Thyroid gland (tissue), 4 donors: ENCODE data around the gene USP48. TPM values are rescaled to one million over a fixed set of nuclear protein-coding genes. Genes with fewer than 3 reads are reported as not detected.

Source experiments
- DNase-seq, 2 donors: peaks; one replicate each; pipeline ENCODE4 v3.0.0-alpha.2; 2019
- H3K27ac ChIP-seq, 3 donors: fragments of 200-600 bp; sonication (generic); 1 replicate in 2 of 3; 2 replicates in 1 of 3; pipeline ENCODE4 v1.5.1; 2016 to 2019; ENCODE audit warnings: mild to moderate bottlenecking in 1 of 3, moderate library complexity in 1 of 3
- H3K27me3 ChIP-seq: fragments of 200-600 bp; sonication (generic); one replicate; pipeline ENCODE4 v1.5.1; 2019
- H3K36me3 ChIP-seq, 2 donors: fragments of 200-600 bp; sonication (generic); one replicate each; pipeline ENCODE4 v1.5.1; 2016 to 2019
- H3K4me1 ChIP-seq, 2 donors: fragments of 200-600 bp; sonication (generic); one replicate each; pipeline ENCODE4 v1.5.1; 2017 to 2019
- H3K4me3 ChIP-seq, 3 donors: fragments of 200-600 bp; sonication (generic); replicated peaks in 1 of 3; 1 replicate in 2 of 3; 2 replicates in 1 of 3; pipeline ENCODE4 v1.5.1; 2016; ENCODE audit warnings: mild to moderate bottlenecking in 1 of 3
- H3K9me3 ChIP-seq: fragments of 200-600 bp; sonication (generic); one replicate; pipeline ENCODE4 v1.5.1; 2017
- POLR2A ChIP-seq, 2 donors: fragments of 450-650 bp; IDR thresholded peaks; one replicate each; pipeline ENCODE4 v1.6.1; 2017; ENCODE audit warnings: antibody characterized with exemption in 2 of 2, mild to moderate bottlenecking in 2 of 2, moderate library complexity in 1 of 2
- WGBS, 2 donors: methylation state at CpG; one replicate each; pipeline ENCODE4 v1.1.5; 2017; 5-methylcytosine and 5-hydroxymethylcytosine counted together
- intact Hi-C: fragments of 100-400 bp; cut with DNase I; formaldehyde crosslinking; loops from one replicate; pipeline ENCODE4 v1.15.1; 2023
- total RNA-seq, 4 donors: library from RNA; depleted of rRNA; stranded (reverse); fragments of >200 nt; gene quantifications; one replicate each; pipeline ENCODE4 v1.2.3, GENCODE V29; 2016
- TF ChIP-seq, protein P1 (sequence below), 6 experiments: fragments of 200-600 bp in 3 of 6; fragments of 450-650 bp in 3 of 6; sonication (generic) in 3 of 6; IDR thresholded peaks; one replicate each; pipeline ENCODE4 v1.5.1; 2016 to 2019; ENCODE audit warnings: antibody characterized with exemption in 6 of 6, mild to moderate bottlenecking in 2 of 6, inconsistent platforms in 1 of 6, moderate library complexity in 1 of 6

The USP48 gene
- total RNA-seq, 4 donors from 2014 or later, result 77.4 to 113 (median 88.5) TPM

GRCh38 chr1:21703318-21703963 is 79.5 kb downstream of the USP48 start:
- DNase-seq, result no peak
- Histone ChIP-seq H3K27ac (no peak overlapping the region), H3K4me1 (no peaks in the 10 kb centered on the region), H3K36me3 (peaks cover 21 to 28% of the 10 kb centered on the region in 2 donors), H3K27me3 (no peaks in the 10 kb centered on the region), H3K4me3 (no peak overlapping the region), H3K9me3 (no peaks in the 10 kb centered on the region)
- intact Hi-C loops, result no loop called here
- TF ChIP-seq, protein P1, sequence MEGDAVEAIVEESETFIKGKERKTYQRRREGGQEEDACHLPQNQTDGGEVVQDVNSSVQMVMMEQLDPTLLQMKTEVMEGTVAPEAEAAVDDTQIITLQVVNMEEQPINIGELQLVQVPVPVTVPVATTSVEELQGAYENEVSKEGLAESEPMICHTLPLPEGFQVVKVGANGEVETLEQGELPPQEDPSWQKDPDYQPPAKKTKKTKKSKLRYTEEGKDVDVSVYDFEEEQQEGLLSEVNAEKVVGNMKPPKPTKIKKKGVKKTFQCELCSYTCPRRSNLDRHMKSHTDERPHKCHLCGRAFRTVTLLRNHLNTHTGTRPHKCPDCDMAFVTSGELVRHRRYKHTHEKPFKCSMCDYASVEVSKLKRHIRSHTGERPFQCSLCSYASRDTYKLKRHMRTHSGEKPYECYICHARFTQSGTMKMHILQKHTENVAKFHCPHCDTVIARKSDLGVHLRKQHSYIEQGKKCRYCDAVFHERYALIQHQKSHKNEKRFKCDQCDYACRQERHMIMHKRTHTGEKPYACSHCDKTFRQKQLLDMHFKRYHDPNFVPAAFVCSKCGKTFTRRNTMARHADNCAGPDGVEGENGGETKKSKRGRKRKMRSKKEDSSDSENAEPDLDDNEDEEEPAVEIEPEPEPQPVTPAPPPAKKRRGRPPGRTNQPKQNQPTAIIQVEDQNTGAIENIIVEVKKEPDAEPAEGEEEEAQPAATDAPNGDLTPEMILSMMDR (IDR thresholded peaks at IDR 0.05), result peak in 5 of 6 experiments; percentile 21 to 55 (median 48)
- TF ChIP-seq POLR2A (IDR thresholded peaks at IDR 0.05), result no peak
- WGBS, 2 donors, result 73 to 84% methylated on average over 3 of the region's 3 CpGs

DNA sequence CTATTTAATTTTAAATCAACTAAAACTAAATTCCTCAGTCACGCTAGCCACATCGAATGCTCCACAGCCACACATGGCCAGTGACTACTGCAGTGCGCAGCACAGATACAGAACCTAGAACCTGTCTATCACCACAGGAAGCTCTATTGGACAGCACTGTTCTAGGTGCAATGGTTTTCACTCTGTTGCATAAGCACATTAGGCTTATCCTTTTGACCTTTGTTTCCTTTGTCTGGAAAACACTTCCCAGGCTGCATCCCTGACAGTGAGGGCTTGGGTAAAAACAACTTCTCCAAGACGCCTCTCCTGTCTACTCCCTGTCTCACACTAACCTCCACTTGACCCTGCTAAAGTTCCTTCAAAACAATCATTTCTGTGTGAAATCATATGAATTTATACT is 80.2 kb downstream of the USP48 start:
- no peaks in the 10 kb centered on the region for H3K4me1 ChIP-seq
- intact Hi-C loops, result no loop called here
- TF ChIP-seq POLR2A (IDR thresholded peaks at IDR 0.05), result no peak
- TF ChIP-seq, protein P1 (IDR thresholded peaks at IDR 0.05), result no peak
- H3K27me3 ChIP-seq, result no peaks in the 10 kb centered on the region
- no peaks in the 10 kb centered on the region for H3K9me3 ChIP-seq
- H3K36me3 ChIP-seq, result peaks cover 21 to 28% of the 10 kb centered on the region in 2 donors
- DNase-seq, result no peak
- H3K4me3 ChIP-seq, result no peak overlapping the region
- H3K27ac ChIP-seq, result no peak overlapping the region
- WGBS, 2 donors, result 92 to 95% methylated on average over 4 of the region's 4 CpGs

DNA sequence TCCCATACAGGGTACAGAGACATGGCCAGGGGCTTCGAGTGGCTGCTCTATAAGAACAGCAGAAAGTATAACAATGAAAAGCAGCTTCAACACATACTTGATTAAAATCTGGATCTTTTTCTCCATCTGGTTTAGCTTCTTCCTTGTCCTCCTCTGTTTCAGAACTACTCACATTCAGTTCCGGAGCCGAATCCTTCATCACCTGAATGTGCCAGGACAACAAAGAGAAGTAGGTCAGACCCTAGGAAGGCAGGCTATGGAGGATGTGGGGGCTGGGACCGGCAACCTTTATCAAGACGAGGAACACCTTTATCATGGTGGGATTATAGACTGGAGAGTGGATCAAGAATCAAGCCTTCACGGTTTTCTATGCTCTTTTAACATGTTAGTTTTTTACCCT is 81.5 kb downstream of the USP48 start:
- no peaks in the 10 kb centered on the region for H3K27me3 ChIP-seq
- no peak overlapping the region for H3K4me3 ChIP-seq
- WGBS, 2 donors, result 93 to 94% methylated on average over 6 of the region's 6 CpGs
- intact Hi-C loops, result no loop called here
- H3K9me3 ChIP-seq, result no peaks in the 10 kb centered on the region
- no peak overlapping the region for H3K27ac ChIP-seq
- no peaks in the 10 kb centered on the region for H3K4me1 ChIP-seq
- peaks cover 21 to 28% of the 10 kb centered on the region in 2 donors for H3K36me3 ChIP-seq
- TF ChIP-seq, protein P1 (IDR thresholded peaks at IDR 0.05), result no peak
- no peak for TF ChIP-seq POLR2A (IDR thresholded peaks at IDR 0.05)
- DNase-seq, result no peak

DNA sequence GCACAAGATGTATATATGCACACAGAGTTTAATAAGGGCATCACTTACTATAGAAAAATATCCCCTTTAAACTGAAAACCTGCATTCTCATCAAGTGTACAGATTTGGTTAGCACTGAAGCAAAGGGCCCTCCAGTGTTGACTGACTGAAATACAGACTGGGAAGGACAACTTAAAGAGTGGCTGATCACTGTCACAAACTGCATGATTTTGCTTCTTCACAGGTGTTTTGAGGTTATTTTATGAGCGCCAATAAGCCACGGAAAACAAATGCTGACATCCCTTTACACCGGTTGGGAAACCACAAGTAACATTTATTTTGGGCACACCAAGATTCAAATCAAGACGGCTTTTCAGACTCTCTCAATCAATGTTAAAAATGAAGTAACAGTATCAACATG is 82.9 kb downstream of the USP48 start:
- DNase-seq, result no peak
- TF ChIP-seq, protein P1 (IDR thresholded peaks at IDR 0.05), result no peak
- TF ChIP-seq POLR2A (IDR thresholded peaks at IDR 0.05), result no peak
- Histone ChIP-seq H3K27ac (no peak overlapping the region), H3K4me1 (no peaks in the 10 kb centered on the region), H3K27me3 (no peaks in the 10 kb centered on the region), H3K4me3 (no peak overlapping the region), H3K9me3 (no peaks in the 10 kb centered on the region), H3K36me3 (peaks cover 15 to 24% of the 10 kb centered on the region in 2 donors)
- whole genome bisulfite sequencing, 2 donors, result 93 to 95% methylated on average over 4 of the region's 4 CpGs
- intact Hi-C loops, result no loop called here

DNA sequence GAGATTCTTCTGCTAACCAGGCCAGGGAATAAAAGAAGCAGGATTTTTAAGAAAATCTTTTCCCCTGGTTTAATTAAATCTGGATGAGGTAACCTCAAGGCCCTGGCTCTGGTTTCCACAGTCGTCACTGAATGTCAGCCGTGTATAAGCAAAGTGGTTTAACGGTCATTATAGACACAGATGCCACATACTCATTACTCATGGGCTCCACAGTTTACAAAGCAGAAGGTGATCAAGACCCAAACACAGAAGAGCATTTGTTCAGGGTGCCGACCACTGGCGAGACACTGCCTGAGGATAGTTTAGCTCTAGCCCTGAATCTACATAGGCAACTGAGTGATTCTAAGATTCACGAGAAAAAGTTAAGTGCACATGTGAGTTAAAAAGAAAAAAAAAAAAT is 86.0 kb downstream of the USP48 start:
- Histone ChIP-seq H3K9me3 (no peaks in the 10 kb centered on the region), H3K4me1 (peaks cover 0 to 13% of the 10 kb centered on the region in 2 donors), H3K4me3 (no peak overlapping the region), H3K27me3 (no peaks in the 10 kb centered on the region), H3K36me3 (peaks cover 9 to 20% of the 10 kb centered on the region in 2 donors), H3K27ac (no peak overlapping the region)
- intact Hi-C loops, result no loop called here
- 90 to 93% methylated on average over 6 of the region's 6 CpGs for WGBS, 2 donors
- no peak for TF ChIP-seq POLR2A (IDR thresholded peaks at IDR 0.05)
- TF ChIP-seq, protein P1 (IDR thresholded peaks at IDR 0.05), result no peak
- DNase-seq, result no peak
